ENCODE measurements around the gene NFKB1.

The NFKB1 gene

DNA sequence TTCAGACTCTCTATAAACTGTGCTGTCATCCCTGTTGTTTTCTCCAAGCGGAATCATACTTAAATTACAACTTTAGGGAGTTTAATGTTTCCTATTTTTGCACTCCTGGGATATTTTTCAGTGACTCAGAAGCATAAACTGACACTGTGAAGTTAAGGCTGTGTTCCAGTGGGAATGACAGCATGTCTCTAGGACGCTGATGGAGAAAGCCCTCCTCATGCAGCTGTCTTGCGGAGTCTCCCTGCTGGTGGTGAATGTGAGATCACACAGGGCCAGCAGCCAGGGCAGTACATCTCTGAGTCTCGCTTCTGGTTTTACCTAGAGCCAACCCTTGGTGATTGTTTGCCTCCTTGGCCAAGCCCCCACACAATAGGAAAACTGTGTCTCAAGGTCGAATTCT is 53.3 kb downstream of the NFKB1 start:
- no peak overlapping the region for H2AFZ ChIP-seq (ENCODE audit: low read depth)
- H3K36me3 ChIP-seq (ENCODE audit: insufficient read depth), result no peaks in the 10 kb centered on the region
- H3K27me3 ChIP-seq (ENCODE audit: insufficient read depth, low read depth), result no peaks in the 10 kb centered on the region
- no peaks in the 10 kb centered on the region; the same call in 1 of the 2 replicates for H3K79me2 ChIP-seq (ENCODE audit: insufficient read depth, low read depth)
- no peaks in the 10 kb centered on the region for H4K20me1 ChIP-seq (ENCODE audit: insufficient read depth)
- TF ChIP-seq, protein P1, sequence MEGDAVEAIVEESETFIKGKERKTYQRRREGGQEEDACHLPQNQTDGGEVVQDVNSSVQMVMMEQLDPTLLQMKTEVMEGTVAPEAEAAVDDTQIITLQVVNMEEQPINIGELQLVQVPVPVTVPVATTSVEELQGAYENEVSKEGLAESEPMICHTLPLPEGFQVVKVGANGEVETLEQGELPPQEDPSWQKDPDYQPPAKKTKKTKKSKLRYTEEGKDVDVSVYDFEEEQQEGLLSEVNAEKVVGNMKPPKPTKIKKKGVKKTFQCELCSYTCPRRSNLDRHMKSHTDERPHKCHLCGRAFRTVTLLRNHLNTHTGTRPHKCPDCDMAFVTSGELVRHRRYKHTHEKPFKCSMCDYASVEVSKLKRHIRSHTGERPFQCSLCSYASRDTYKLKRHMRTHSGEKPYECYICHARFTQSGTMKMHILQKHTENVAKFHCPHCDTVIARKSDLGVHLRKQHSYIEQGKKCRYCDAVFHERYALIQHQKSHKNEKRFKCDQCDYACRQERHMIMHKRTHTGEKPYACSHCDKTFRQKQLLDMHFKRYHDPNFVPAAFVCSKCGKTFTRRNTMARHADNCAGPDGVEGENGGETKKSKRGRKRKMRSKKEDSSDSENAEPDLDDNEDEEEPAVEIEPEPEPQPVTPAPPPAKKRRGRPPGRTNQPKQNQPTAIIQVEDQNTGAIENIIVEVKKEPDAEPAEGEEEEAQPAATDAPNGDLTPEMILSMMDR (conservative IDR thresholded peaks at IDR 0.05; ENCODE audit: low read depth, low read length), result no peak
- no peak overlapping the region for H3K9ac ChIP-seq
- H3K27ac ChIP-seq, result no peak overlapping the region
- no peak overlapping the region for H3K4me2 ChIP-seq
- peaks cover 20% of the 10 kb centered on the region for H3K4me1 ChIP-seq (ENCODE audit: low read depth, poor library complexity, severe bottlenecking)
- H3K4me3 ChIP-seq (IDR thresholded peaks at IDR 0.05; ENCODE audit: insufficient read depth, low read depth, low read length), result no peak overlapping the region

DNA sequence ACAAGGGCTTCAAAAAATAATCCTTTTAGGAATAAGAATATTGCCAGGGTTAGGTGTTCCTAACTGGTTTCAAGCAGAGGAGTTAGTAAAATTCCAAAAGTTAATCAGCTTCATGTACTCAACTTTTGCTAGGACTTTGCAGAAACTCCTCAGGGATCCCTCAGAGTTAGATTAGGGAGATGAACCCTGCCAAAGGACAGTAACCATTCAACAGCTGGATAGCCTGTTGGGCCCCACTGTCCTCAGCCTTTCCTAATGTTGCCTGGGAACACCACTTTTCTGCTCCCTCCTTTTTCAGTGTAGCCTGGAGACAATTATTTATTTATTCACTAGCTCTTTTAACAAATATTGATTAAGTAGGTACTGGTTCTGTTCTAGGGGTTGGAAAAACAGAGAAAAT is 53.8 kb downstream of the NFKB1 start:
- TF ChIP-seq, protein P1 (conservative IDR thresholded peaks at IDR 0.05; ENCODE audit: low read depth, low read length), result no peak
- H4K20me1 ChIP-seq (ENCODE audit: insufficient read depth), result no peaks in the 10 kb centered on the region
- H3K36me3 ChIP-seq (ENCODE audit: insufficient read depth), result no peaks in the 10 kb centered on the region
- H3K27me3 ChIP-seq (ENCODE audit: insufficient read depth, low read depth), result no peaks in the 10 kb centered on the region
- H2AFZ ChIP-seq (ENCODE audit: low read depth), result no peak overlapping the region
- no peaks in the 10 kb centered on the region; the same call in 1 of the 2 replicates for H3K79me2 ChIP-seq (ENCODE audit: insufficient read depth, low read depth)
- no peak overlapping the region for H3K4me3 ChIP-seq (IDR thresholded peaks at IDR 0.05; ENCODE audit: insufficient read depth, low read depth, low read length)
- no peak overlapping the region for H3K27ac ChIP-seq
- no peak overlapping the region for H3K9ac ChIP-seq
- H3K4me1 ChIP-seq (ENCODE audit: low read depth, poor library complexity, severe bottlenecking), result peaks cover 20% of the 10 kb centered on the region
- no peak overlapping the region for H3K4me2 ChIP-seq

DNA sequence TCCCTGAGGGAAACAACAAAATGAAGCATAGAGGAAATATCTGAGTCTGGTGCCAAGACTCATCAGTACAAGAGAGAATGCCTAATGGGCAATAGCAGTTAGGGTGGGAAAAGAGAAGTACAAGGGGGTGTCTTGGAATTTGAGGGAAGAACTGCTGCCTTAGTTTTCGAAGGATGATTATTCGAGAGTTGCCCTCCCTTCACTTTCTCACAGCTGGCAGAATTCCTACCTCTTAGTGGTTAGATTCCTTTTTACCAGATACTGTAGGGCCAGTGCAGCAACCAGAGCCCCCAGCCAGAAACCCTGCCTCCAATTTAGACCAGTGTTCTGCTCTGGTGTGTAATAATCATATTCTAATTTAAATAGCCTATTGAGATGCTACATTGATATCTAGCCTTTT is 56.5 kb downstream of the NFKB1 start:
- H3K27me3 ChIP-seq (ENCODE audit: insufficient read depth, low read depth), result no peaks in the 10 kb centered on the region
- H3K4me3 ChIP-seq (IDR thresholded peaks at IDR 0.05; ENCODE audit: insufficient read depth, low read depth, low read length), result no peak overlapping the region
- no peaks in the 10 kb centered on the region; the same call in 1 of the 2 replicates for H3K79me2 ChIP-seq (ENCODE audit: insufficient read depth, low read depth)
- TF ChIP-seq, protein P1 (conservative IDR thresholded peaks at IDR 0.05; ENCODE audit: low read depth, low read length), result no peak
- H4K20me1 ChIP-seq (ENCODE audit: insufficient read depth), result no peaks in the 10 kb centered on the region
- no peak overlapping the region for H3K9ac ChIP-seq
- H3K27ac ChIP-seq, result no peak overlapping the region
- H3K4me1 ChIP-seq (ENCODE audit: low read depth, poor library complexity, severe bottlenecking), result peaks cover 9% of the 10 kb centered on the region
- H3K36me3 ChIP-seq (ENCODE audit: insufficient read depth), result no peaks in the 10 kb centered on the region
- no peak overlapping the region for H3K4me2 ChIP-seq
- no peak overlapping the region for H2AFZ ChIP-seq (ENCODE audit: low read depth)

DNA sequence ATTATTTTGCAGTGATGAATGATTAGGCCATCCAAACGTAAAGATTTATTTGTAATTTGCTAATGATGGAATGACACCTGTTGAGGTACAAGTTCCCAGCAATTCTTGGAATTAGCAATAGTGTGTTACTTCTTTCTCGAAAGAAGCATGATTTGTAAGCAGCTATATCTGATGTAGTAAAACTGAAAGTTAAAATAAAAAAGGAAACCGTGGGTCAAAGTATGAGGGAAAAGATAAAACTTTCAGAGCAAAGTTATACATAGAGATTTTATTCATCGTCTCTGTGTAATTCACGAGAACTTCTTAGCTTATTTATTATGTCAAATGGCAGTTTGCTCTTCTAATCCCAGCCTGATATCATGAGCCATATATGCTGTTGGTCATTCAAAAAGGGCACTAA is 59.0 kb downstream of the NFKB1 start:
- Histone ChIP-seq H4K20me1 (ENCODE audit: insufficient read depth) (no peaks in the 10 kb centered on the region), H2AFZ (ENCODE audit: low read depth) (no peak overlapping the region), H3K36me3 (ENCODE audit: insufficient read depth) (no peaks in the 10 kb centered on the region), H3K9ac (no peak overlapping the region), H3K79me2 (ENCODE audit: insufficient read depth, low read depth) (no peaks in the 10 kb centered on the region), H3K4me2 (no peak overlapping the region), H3K27me3 (ENCODE audit: insufficient read depth, low read depth) (no peaks in the 10 kb centered on the region), H3K4me1 (ENCODE audit: low read depth, poor library complexity, severe bottlenecking) (no peaks in the 10 kb centered on the region), H3K4me3 (IDR thresholded peaks at IDR 0.05; ENCODE audit: insufficient read depth, low read depth, low read length) (no peak overlapping the region), H3K27ac (no peak overlapping the region)
- TF ChIP-seq, protein P1 (conservative IDR thresholded peaks at IDR 0.05; ENCODE audit: low read depth, low read length), result no peak

Measured in KMS-11 (cell line).